Measurements from ENCODE around the gene MTA1.

Gene MTA1

GRCh38 chr14:105385698-105386365 is 33.8 kb upstream of the MTA1 start:
- H2AFZ ChIP-seq (ENCODE audit: low read length), result no peak overlapping the region
- no peak overlapping the region for H3K4me2 ChIP-seq (ENCODE audit: low read depth, low read length)
- H3K27me3 ChIP-seq (replicated peaks; ENCODE audit: insufficient read depth, low read length), result no peaks in the 10 kb centered on the region
- H3F3A ChIP-seq (ENCODE audit: insufficient read depth, low read length), result no peaks in the 10 kb centered on the region
- no peaks in the 10 kb centered on the region for H4K20me1 ChIP-seq (ENCODE audit: insufficient read depth, low read length)
- H3K9me2 ChIP-seq (replicated peaks; ENCODE audit: insufficient read depth, low read length), result no peaks in the 10 kb centered on the region
- no peaks in the 10 kb centered on the region for H3K36me3 ChIP-seq (replicated peaks; ENCODE audit: insufficient read depth, low read length)
- no peaks in the 10 kb centered on the region for H3K9me3 ChIP-seq (replicated peaks; ENCODE audit: insufficient read depth, low read length)
- TF ChIP-seq CTCF (IDR thresholded peaks at IDR 0.05; ENCODE audit: low read length), result no peak
- TF ChIP-seq EZH2 (optimal IDR thresholded peaks at IDR 0.05; ENCODE audit: low read depth, low read length), result no peak
- no peak for TF ChIP-seq EZH2phosphoT487 (IDR thresholded peaks at IDR 0.05; ENCODE audit: low read length)
- H3K79me2 ChIP-seq (ENCODE audit: low read length), result no peaks in the 10 kb centered on the region
- no peak overlapping the region for H3K27ac ChIP-seq (ENCODE audit: low read length)
- H3K9ac ChIP-seq (ENCODE audit: low read length), result no peak overlapping the region
- DNase-seq, result no peak
- no peak overlapping the region for H3K4me3 ChIP-seq (ENCODE audit: low read length)
- H3K4me1 ChIP-seq (ENCODE audit: low read length), result no peaks in the 10 kb centered on the region

- Histone ChIP-seq H3K36me3 (replicated peaks; ENCODE audit: insufficient read depth, low read length) (no peaks in the 10 kb centered on the region), H2AFZ (ENCODE audit: low read length) (no peak overlapping the region), H3K4me2 (ENCODE audit: low read depth, low read length) (no peak overlapping the region), H4K20me1 (ENCODE audit: insufficient read depth, low read length) (no peaks in the 10 kb centered on the region), H3F3A (ENCODE audit: insufficient read depth, low read length) (no peaks in the 10 kb centered on the region), H3K79me2 (ENCODE audit: low read length) (no peaks in the 10 kb centered on the region), H3K9ac (ENCODE audit: low read length) (no peak overlapping the region), H3K27ac (ENCODE audit: low read length) (no peak overlapping the region), H3K9me3 (replicated peaks; ENCODE audit: insufficient read depth, low read length) (no peaks in the 10 kb centered on the region), H3K4me1 (ENCODE audit: low read length) (no peaks in the 10 kb centered on the region), H3K4me3 (ENCODE audit: low read length) (no peak overlapping the region), H3K27me3 (replicated peaks; ENCODE audit: insufficient read depth, low read length) (no peaks in the 10 kb centered on the region), H3K9me2 (replicated peaks; ENCODE audit: insufficient read depth, low read length) (no peaks in the 10 kb centered on the region)
- DNase-seq, result no peak
- no peak for TF ChIP-seq EZH2phosphoT487 (IDR thresholded peaks at IDR 0.05; ENCODE audit: low read length)
- TF ChIP-seq CTCF (IDR thresholded peaks at IDR 0.05; ENCODE audit: low read length), result no peak
- TF ChIP-seq EZH2 (optimal IDR thresholded peaks at IDR 0.05; ENCODE audit: low read depth, low read length), result no peak
These were observed 32.8 kb upstream of the MTA1 start for GRCh38 chr14:105386581-105387529.

DNA sequence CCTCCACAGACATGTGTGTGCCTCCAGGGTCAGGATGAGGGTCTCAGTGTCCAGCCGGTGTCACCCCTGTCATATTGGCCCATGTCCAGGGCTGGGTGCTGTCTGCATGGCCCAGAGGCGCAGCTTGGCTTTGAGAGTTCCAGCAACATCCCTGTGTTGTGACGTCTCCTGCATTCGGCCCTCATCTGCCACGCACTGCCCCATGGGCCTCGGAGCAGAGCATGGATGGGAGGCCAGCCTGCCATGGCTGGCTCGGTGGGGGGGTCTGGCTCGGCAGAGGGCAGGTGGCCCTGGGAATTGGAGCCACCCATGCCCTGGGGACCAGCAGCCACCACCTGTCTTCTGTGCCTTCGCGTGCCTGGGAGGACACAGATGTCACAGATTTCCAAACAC is 32.1 kb upstream of the MTA1 start:
- TF ChIP-seq EZH2phosphoT487 (IDR thresholded peaks at IDR 0.05; ENCODE audit: low read length) (no peak), EZH2 (optimal IDR thresholded peaks at IDR 0.05; ENCODE audit: low read depth, low read length) (no peak), CTCF (IDR thresholded peaks at IDR 0.05; ENCODE audit: low read length) (no peak)
- no peak overlapping the region for H3K4me3 ChIP-seq (ENCODE audit: low read length)
- no peak for DNase-seq
- no peaks in the 10 kb centered on the region for H3K9me2 ChIP-seq (replicated peaks; ENCODE audit: insufficient read depth, low read length)
- no peak overlapping the region for H2AFZ ChIP-seq (ENCODE audit: low read length)
- H3F3A ChIP-seq (ENCODE audit: insufficient read depth, low read length), result no peaks in the 10 kb centered on the region
- no peaks in the 10 kb centered on the region for H3K9me3 ChIP-seq (replicated peaks; ENCODE audit: insufficient read depth, low read length)
- no peaks in the 10 kb centered on the region for H3K36me3 ChIP-seq (replicated peaks; ENCODE audit: insufficient read depth, low read length)
- no peaks in the 10 kb centered on the region for H4K20me1 ChIP-seq (ENCODE audit: insufficient read depth, low read length)
- no peaks in the 10 kb centered on the region for H3K79me2 ChIP-seq (ENCODE audit: low read length)
- H3K27ac ChIP-seq (ENCODE audit: low read length), result no peak overlapping the region
- no peaks in the 10 kb centered on the region for H3K27me3 ChIP-seq (replicated peaks; ENCODE audit: insufficient read depth, low read length)
- H3K9ac ChIP-seq (ENCODE audit: low read length), result no peak overlapping the region
- H3K4me1 ChIP-seq (ENCODE audit: low read length), result no peaks in the 10 kb centered on the region
- no peak overlapping the region for H3K4me2 ChIP-seq (ENCODE audit: low read depth, low read length)

All from MM.1S (cell line).